ENCODE data around the gene JAK1.
A peak's percentile ranks its signal among the peaks of the same experiment; 100 is the strongest.

The JAK1 gene

DNA sequence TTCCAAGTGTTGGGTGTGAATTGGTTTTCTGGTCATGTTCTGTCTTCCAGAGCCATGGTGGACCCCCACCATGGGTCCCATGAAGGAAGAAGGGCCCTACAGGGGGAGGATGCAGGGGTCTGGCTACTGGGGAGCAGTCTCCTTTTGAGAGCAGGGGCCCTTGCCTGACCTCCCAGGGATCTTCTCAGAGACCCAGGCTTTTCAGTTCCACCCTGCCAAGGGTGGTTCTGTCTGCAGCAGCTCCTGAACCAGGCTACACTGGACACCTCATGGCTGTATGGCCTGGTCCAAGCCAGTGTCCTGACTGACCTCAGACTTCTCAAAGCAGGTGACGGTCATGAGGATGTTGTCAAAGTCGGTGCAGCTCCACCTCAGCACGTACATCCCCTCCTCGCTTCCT is 109.0 kb downstream of the JAK1 start:
- no peak for DNase-seq

DNA sequence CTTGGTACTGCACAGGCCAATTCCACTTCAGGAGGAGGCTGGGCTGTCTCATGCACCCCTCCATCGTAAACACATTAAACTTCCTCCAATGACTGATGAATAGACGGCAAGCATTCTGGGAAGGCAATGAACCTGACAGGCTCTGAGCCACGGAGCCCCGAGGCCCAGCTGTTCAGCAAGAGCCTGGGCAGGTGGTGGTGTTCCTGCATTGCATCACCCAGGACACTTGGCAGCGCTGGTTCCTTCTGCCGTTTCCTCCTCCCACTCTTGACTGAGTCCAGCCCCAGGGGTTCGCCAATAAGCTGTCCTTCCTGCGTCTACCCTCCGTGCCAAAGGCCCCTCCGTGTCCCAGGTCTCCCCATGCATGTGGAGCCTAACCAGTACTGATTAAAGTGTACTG is 109.8 kb downstream of the JAK1 start:
- DNase-seq: peak; percentile 72

DNA sequence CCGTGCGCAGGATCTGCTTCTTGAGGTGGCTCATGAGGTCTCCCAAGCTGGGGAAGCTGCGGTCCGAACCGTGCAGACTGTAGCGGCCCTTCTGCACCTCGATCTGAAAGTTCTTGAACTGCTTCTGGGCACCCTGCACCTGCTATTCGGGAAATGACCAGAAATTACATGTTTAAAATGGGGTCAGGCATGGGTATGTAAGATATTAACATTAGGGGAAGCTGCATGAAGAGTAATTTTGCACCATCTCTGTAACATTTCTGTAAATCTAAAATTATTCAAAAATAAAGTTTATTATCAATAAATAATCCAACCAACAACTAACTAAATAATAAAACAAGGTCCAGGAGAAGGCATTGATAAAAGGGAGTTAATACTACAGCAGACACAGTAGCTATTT is 110.8 kb downstream of the JAK1 start:
- DNase-seq: no peak

DNA sequence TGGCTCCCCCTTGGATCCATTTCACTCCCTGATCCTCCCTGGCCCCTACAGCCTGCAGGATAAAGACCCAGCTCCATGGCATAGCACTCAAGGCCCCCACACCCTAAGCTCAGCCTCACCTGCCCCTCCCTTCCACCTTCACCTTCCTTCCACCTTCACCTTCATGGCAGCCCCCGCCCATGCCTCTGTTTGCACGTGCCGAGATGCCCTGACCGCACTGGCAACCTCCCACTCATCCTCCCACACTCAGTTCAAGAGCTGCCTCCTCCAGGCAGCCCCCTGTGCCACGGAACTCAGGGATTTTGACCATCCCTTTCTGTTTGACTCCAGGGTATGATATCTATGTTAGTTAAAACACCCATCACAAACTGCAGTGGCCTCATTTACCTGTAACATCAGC is 111.7 kb downstream of the JAK1 start:
- DNase-seq: no peak

DNA sequence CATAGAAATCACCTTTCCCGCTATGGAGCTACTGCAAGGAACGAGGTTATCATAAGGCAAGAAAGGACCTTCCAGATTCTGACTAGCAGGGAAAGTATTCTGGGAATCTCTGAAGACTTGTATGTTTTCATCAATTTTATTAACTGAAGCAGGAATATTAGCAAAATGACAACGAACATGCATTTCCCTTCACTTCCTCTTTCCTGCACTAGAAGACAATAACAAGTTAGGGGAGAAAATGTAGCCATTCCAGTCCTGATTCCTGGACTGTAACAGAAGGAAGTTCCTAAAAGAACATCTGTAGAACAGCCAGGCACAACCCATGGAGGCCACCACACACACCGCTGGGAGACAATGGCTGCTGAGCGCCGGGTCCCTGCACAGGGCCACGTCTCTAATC is 114.7 kb downstream of the JAK1 start:
- DNase-seq: no peak

DNA sequence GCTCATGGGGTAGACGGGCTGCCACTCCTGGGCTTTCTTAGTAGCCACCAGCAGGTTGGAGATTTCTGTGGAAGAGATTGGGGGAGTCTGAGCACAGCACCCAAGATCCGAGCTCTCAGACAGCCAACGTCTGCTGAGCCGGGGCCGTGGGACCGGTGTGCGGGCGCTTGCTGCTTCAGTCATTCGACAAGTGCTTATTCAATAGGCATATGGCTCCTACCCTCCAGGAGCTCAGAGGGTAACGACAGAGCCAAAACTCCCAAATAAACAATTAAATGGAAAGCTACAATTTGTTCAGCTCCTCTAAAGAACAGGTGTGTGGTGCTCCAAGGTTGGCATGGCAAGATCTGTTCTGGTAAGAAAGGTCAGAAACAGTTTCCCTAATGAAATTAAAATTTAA is 115.5 kb downstream of the JAK1 start:
- DNase-seq: no peak

DNA sequence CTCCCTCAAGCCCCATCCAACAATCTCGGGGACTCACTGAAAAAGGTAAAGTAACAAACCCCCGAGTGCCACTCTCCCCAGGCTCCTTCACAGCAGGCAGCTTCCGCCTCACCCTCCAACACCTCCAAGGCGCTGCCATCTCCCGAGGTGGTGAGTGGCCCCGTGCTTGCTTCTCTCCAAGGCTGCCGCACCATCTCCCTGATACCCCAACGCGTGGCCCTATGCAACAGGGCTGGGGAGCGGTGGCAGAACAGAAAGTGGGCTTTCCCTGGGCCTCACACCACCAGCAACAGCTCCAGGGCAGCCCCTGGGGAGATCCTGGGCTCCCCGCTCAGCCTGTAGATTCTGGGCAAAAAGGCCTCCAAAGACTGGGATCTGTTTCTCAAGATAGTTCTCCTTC is 116.4 kb downstream of the JAK1 start:
- no peak for DNase-seq

DNA sequence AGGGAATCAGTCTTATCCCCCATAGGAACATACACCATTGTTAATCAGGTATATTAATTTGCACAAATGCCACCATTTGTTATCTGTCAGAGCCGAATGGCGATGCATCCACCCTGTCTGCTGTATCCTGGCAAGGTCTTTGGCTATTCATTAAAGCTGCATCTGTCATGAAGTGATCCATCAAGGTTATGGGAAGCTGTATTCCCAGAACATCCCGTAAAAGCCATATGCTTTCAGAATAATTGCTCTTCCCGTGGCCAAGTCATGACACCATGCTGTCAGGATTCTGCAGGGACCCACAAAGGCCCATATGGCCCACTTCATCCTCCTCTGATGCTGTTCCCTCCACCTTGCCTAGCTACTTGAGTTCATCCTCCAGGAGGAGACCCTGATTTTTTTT is 117.5 kb downstream of the JAK1 start:
- no peak for DNase-seq

DNA sequence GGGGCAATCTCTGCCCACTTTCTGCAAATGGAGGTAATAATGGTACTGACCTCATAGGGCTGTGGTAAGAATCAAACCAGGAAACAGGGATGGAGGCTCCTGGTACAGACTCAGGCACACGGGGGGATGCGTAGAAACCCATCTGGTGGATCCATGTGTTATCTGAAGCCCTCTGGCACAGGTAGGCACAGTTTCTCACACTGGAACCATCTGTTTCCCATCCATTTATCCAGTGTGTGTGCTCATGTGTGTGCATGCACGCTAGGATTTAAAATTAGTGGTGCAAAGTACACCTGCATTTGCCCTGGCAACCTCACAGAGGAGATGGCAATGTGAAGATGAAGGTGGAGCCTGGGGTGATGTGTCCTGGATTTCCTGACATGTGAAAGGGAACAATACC is 118.2 kb downstream of the JAK1 start:
- DNase-seq: no peak

DNA sequence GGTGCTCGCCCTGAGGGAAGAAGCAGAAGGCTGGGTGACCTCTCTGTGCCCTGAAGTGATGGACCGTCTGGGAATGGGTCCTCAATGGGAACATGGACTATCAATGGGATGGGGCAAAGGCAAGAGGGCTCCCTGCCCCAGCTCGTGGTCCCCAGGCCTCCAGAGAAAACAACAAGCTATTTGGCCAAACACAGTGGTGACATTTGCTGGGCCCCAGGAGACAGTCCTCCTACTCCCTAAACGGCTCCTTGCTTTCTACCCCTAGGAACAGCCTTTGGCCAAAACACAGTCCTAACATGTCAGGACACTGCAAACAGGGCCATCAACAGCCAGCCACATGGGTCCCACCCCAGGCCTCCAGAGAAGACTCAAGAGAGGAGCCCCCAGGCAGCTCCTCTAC is 118.7 kb downstream of the JAK1 start:
- no peak for DNase-seq

DNA sequence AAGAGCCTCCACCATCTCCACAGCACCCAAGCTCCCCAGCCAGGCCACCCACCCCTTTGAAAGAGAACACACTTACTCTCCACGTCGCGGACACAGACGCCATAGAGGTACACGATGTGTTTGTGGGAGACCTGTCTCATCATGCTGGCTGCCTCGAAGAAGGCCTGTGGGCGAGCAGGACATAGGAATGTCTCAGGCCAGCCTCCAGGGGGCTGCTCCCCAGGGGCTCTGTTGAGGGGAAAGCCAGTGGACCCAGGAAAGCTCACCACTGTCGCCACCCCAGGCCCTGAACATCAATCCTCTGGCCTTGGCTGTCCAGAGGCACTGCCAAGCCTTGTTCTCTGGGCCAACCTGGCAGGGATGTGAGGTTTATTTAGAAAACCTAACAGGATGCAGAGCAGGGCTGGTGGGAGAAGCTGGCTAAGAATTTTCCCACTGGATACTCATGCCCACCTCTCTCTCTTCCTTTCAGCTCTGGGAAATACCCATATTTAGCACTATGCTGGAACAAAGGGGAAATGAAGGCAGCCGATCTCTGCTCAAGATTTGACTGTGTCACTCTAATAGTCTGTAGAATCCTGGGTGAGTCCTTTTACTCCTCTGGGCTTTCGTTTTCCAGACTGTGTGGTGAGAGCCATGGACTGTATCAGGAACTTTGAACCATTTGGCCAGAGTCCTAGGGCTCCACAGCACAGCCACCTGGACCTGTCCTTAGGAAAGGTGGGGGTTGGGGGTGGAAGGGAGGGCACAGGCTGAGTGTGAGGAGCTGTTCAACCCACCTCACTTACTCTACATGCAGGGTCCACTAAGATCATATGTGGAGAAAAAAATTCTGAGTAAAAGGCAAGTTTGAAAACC is 119.5 kb downstream of the JAK1 start:
- no peak for DNase-seq

DNA sequence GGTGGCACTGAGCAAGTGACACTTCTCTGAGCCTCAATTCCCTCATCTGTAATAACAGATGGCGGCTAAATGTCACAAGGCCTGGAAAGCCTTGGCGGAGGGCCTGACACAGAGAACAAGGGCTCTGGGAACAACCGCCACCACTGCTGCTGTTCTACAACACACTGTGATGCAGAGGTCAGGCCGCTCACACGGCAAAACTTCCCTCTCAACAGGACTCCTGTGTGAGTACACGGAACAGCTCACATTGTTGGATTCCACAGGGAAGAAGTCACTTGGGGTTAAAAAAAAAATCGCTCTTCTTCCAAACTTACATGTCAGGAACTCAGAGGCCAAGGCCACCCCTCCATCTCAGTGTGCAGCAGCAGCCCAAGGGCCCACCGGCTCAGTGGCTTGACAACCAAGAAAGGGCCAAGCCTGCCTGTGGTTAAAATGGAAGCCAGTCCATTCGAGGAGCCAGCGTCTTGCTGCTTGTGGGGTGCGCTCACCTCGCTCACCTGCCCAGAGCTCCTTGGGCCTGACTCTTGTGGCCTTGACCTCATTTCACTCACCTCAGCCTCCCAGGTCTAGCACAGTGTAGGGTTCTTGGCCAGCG is 120.4 kb downstream of the JAK1 start:
- DNase-seq: no peak

DNA sequence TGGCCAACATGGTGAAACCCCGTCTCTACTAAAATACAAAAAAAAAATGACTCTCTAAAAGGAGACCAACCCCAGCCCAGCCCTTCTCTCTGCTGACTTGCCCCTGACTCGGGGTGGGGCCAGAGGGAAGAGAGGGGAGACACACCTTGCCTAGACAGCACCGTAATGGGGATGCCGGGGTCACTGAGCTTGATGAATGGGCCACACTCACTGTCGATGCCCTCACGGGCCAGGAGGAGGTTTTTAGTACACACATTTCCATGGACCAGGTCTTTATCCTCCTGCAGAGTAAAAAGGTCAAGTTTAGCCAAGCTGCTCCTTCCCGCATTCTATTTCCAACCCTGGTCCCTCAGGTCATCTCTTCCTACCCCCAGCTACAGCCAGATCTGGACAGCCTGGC is 121.7 kb downstream of the JAK1 start:
- no peak for DNase-seq

DNA sequence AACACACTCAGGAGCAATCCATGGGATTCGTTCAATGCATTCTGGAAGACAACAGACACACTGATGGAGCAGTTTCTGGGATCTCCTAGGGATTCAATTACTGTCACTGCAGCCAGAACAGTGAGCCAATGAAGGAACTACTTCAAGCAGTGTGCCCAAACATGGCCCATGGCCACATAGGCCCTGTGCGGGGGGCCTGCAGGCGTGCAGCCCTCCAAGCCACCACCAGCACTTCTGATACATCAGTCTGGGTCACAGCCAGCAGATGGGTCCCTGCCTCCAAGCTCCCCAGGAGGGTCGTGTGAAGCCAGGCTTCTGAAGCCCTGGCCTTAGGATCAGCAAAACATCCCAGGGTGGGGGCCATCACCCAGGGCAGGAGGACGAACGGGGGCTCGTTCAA is 122.2 kb downstream of the JAK1 start:
- DNase-seq: no peak

DNA sequence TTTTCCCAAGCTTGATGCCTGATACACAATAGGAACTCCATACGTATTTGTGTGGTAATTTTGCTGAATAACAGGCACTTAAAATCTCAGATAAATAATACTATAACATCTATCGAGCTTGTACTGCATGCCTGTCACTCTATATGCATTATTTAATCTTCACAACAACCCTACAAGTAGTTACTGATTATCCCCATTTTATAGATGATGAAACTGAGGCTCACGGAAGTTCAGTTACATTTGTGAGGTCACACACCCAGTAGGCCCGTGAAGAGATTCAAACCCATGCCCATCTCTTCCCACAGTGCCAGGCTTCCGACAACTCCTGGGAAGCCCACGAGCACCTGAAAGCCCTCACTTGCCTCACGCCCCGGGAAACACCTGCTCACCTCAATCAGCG is 122.7 kb downstream of the JAK1 start:
- DNase-seq: no peak

DNA sequence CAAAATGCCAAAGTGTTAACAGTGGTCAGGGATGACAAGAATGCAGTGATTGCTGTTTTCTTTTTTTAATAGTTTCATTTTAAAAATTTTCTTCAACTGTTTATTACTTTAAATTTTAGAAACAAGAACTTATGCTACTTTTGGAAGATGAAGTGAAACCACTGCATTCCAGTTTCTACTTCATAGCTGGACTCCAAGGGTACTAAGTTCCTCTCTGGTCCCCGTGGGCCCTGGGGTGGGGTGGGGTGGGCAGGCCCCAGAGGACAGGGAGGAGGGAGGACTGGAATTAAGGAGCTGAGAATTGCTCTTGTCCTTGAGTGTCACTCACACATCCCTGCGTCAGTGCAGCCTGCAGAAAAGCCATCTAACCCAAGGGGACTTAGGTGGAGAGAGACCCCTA is 124.1 kb downstream of the JAK1 start:
- no peak for DNase-seq

DNA sequence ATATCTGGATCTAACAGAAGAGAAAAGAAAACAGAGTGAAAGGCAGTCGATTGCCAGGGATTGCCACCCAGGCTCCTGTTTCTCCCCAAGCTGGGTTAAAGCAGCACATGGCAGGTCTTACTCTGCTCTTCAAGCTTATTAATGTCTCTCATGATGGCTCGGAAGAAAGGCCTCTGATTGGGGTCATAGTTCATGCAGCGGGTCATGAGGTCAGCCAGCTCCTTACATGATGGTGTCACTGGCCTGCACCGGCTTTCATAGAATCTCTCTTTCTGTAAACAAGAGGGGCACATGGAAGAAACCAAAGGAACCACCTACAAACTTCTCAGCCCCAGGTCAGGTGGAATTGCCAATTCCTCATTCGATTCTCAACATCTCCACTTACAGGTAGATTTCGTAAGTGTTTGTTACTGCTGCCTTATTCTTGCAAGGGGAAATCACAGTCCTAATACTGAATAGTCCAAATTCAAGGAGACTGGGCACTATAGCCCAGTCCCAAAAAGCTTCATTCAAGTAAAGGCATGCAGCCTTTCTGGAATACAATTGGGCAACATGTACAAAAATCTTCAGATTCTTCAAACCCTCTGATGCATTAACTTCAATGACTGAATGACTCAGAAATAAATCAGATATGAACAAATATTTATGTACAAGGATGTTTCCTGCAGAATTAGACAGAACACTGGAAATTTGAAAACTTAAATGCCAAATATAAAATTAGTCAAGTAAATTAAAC is 124.9 kb downstream of the JAK1 start:
- DNase-seq: no peak

DNA sequence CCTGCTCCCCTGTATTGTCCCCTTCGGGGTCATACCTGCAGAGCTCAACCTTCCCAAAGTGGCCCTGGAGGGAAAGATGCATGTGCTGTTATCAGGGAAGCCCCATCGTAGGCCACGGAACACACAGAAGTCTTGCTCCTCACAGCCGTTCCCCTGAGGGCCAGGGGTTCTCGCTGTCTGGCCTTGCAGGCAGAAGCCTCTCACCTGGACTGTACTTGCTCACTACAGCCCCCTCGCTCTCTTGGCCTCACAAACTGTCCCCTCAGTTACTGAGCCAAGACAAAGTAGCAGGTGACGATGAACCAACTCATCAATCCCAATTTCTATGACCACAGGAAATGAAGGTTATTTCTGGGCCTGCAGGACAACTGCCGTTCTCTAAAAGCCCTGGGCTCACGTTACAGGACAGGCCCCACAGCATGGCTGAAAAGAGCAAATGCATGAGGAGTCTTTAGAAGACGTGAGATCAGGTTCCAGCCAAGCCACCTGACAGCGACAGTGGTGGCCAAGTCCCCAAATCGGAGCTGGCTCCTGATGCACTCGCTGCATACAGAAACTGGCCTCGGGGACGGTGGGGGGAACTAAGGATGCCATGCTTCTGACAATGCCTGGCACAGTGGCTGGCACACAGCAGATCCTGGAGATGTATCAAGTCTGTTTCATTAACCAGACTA is 126.5 kb downstream of the JAK1 start:
- no peak for DNase-seq

DNA sequence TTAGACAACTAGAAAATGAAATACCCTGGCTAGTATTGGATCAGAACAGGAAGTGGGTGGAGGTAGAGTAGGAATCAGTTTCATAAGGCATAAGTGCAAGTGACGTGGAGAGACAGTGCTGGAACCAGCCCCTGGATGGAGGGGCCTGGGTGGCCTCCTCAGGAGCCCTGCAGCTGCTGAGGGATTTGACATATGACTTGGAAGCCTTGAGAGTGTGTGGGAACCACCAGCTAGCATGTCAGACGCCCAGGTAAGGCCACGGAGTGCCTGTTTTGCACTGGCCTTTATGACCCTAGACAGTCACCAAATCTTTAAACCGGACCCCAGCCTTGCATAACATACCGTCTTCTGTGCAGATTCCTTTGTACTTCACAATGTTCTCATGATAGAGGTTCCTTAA is 127.1 kb downstream of the JAK1 start:
- DNase-seq: no peak

DNA sequence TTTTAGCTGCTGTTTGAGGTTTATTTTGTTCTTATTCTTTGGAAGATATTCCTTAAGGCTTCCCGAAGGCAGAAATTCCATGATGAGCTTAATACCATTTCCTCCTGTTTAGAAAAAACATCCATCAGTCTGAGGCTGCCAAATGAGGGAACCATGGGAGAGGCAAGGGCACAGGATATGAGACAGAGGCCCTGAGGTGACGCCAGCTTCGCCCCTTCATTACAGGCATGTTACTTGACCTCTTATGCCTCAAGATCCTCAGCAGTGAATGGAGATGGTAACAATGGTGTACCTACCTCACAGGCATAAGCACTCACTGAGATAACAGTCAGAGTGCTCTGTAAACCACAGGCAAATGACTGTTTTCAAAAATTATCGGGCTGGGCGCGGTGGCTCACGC is 127.9 kb downstream of the JAK1 start:
- no peak for DNase-seq

DNA sequence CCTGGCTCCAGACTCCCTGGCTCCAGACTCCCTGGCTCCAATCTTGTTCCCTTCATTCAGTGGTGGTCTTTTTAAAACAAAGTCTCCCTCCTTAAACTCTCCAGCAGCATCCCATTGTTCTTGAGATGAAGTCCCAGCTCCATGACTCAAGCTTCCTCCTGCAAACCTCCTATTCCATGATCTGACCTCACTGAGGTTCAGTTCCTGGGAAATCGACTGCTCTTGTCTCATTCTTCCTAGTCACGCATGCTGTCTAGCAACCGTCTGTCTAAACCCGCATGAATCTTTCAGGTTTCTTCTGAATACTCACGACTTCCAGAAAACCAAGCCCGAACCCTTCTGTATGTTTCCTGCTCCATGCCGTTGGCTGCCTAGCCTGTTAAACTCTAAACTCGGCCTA is 129.5 kb downstream of the JAK1 start:
- DNase-seq: no peak

DNA sequence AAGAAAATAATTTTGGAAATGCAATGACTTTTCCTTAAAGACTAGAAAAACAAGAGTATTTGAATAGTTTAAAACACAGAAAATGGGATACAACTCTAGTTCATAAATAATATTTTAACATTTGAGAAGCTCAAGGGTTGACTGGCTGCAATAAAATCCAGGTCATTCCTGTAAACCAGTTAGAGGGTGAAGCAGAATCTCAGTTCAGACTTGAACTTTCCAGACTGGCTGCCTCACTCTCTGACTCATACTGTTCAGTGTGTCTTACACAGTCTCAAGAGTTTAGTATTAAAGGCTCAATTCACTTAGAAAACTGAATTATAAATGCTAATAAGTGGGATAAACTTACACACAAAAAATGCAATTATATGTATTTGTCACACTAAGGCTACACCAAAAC is 131.6 kb downstream of the JAK1 start:
- DNase-seq: no peak

DNA sequence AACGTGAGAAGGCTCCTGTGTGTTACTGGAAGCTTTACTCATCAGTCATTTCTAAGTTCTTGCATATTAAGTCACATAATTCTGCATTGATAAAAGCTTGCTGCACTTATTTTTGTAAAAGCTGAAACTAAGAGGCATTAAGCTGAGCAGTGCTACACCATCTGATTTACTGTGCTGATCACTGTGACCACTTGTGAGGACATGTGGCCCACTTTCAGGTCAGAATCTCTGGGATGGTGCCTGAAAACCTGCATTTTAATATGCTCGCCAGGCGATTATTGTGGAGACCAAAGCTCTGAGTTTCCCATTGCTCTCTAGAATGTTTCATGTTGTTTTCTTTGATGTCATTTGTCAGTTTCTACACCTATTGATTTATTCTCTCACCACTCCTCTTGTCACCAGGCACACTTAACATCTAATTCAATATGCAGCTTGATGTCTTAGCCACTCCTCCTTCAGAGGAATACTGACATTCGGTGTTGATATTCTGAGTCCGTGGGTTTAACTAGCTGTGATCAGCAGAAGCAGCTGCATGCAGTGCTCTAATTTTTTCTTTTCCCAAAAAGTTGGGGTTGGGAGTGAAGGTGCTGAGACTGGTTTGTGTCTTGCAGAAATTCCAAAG is 136.2 kb downstream of the JAK1 start:
- no peak for DNase-seq

Data from NCI-H2029 (cell line).